Hepatocyte (in vitro differentiated cells): ENCODE measurements around the gene DYRK4. TPM values are rescaled to one million over a fixed set of nuclear protein-coding genes. Genes with fewer than 3 reads are reported as not detected.

ENCODE experiments used
- DNase-seq: peaks from one replicate; pipeline ENCODE4 v3.0.0-alpha.2; 2016; ENCODE audit warnings: low spot score
- H2AFZ ChIP-seq: fragments of 200-600 bp; sonication (generic); 2 replicates; pipeline ENCODE4 v1.6.0; 2016; ENCODE audit warnings: antibody characterized with exemption, mild to moderate bottlenecking
- H3K27ac ChIP-seq: fragments of 200-600 bp; sonication (generic); 2 replicates; pipeline ENCODE4 v1.5.1; 2016; ENCODE audit warnings: mild to moderate bottlenecking
- H3K27me3 ChIP-seq: fragments of 200-600 bp; sonication (generic); 2 replicates; pipeline ENCODE4 v1.6.1; 2016
- H3K36me3 ChIP-seq: fragments of 200-600 bp; sonication (generic); replicated peaks from 2 replicates; pipeline ENCODE4 v1.5.1; 2016; ENCODE audit warnings: low read depth; ENCODE audit not compliant: insufficient read depth
- H3K4me1 ChIP-seq: fragments of 200-600 bp; sonication (generic); 2 replicates; pipeline ENCODE4 v1.5.1; 2016; ENCODE audit warnings: mild to moderate bottlenecking, moderate library complexity; ENCODE audit not compliant: insufficient read depth
- H3K4me2 ChIP-seq: fragments of 200-600 bp; sonication (generic); 2 replicates; pipeline ENCODE4 v1.6.0; 2016
- H3K4me3 ChIP-seq: fragments of 200-600 bp; sonication (generic); 2 replicates; pipeline ENCODE4 v1.5.1; 2016; ENCODE audit warnings: mild to moderate bottlenecking
- H3K79me2 ChIP-seq: fragments of 200-600 bp; sonication (generic); 2 replicates; pipeline ENCODE4 v1.6.0; 2017; ENCODE audit warnings: mild to moderate bottlenecking
- H3K9me2 ChIP-seq: fragments of 200-600 bp; sonication (generic); replicated peaks from 2 replicates; pipeline ENCODE4 v1.6.0; 2017; ENCODE audit warnings: mild to moderate bottlenecking; ENCODE audit not compliant: insufficient read depth
- H3K9me3 ChIP-seq: fragments of 200-600 bp; sonication (generic); 2 replicates; pipeline ENCODE4 v1.5.1; 2016; ENCODE audit warnings: low read depth, mild to moderate bottlenecking
- H4K20me1 ChIP-seq: fragments of 200-600 bp; sonication (generic); 2 replicates; pipeline ENCODE4 v1.6.0; 2016; ENCODE audit warnings: mild to moderate bottlenecking; ENCODE audit not compliant: insufficient read depth, poor library complexity, severe bottlenecking
- CTCF ChIP-seq: fragments of 200-600 bp; sonication (generic); IDR thresholded peaks from 2 replicates; pipeline ENCODE4 v1.5.1; 2016; ENCODE audit warnings: antibody characterized with exemption, mild to moderate bottlenecking; ENCODE audit not compliant: poor library complexity
- EZH2 ChIP-seq: fragments of 200-600 bp; sonication (generic); IDR thresholded peaks from 2 replicates; pipeline ENCODE4 v1.6.1; 2016; ENCODE audit warnings: antibody characterized with exemption, mild to moderate bottlenecking, borderline replicate concordance
- EZH2phosphoT487 ChIP-seq: fragments of 200-600 bp; sonication (generic); IDR thresholded peaks from one replicate; pipeline ENCODE4 v1.6.1; 2018; ENCODE audit warnings: antibody characterized with exemption, mild to moderate bottlenecking, low read depth, moderate library complexity; ENCODE audit not compliant: unreplicated experiment, severe bottlenecking
- WGBS: methylation state at CpG from one replicate; pipeline ENCODE4 v1.1.6; 2016; ENCODE audit warnings: low lambda C conversion rate; ENCODE audit errors: missing lambda C conversion rate; 5-methylcytosine and 5-hydroxymethylcytosine counted together
- polyA plus RNA-seq: library from polyadenylated mRNA; unstranded; fragments of >200 nt; fragmentation: Nextera tagmentation; extraction: Ambion mirVana; gene quantifications from 2 replicates; pipeline ENCODE4 v1.2.1, GENCODE V29; 2016
- total RNA-seq: library from RNA; depleted of rRNA; stranded (reverse); fragments of >200 nt; gene quantifications from 2 replicates; pipeline ENCODE4 v1.2.3, GENCODE V29; 2014

Gene DYRK4
- total and polyA plus RNA-seq, 2 experiments from 2014 or later = 34.1 to 50.3 TPM

GRCh38 chr12:4579305-4580102 lies 17.5 kb downstream of the DYRK4 start:
- no peak overlapping the region for H3K27ac ChIP-seq
- no peaks in the 10 kb centered on the region for H3K36me3 ChIP-seq
- DNase-seq = no peak
- H3K27me3 ChIP-seq = peaks cover 3% of the 10 kb centered on the region
- TF ChIP-seq EZH2phosphoT487 (no peak), CTCF (peak; percentile 11)
- 54% methylated on average over 8 of the region's 8 CpGs for WGBS
- H3K9me3 ChIP-seq = no peaks in the 10 kb centered on the region
- H3K4me2 ChIP-seq = no peak overlapping the region
- H4K20me1 ChIP-seq = no peaks in the 10 kb centered on the region
- H3K4me3 ChIP-seq = no peak overlapping the region
- H2AFZ ChIP-seq = no peak overlapping the region
- H3K9me2 ChIP-seq = no peaks in the 10 kb centered on the region
- H3K4me1 ChIP-seq = no peaks in the 10 kb centered on the region
- H3K79me2 ChIP-seq = no peaks in the 10 kb centered on the region

- H2AFZ ChIP-seq = no peak overlapping the region
- no peaks in the 10 kb centered on the region for H3K9me2 ChIP-seq
- TF ChIP-seq EZH2phosphoT487 = no peak
- TF ChIP-seq CTCF = no peak
- TF ChIP-seq EZH2 = no peak
- peaks cover 3% of the 10 kb centered on the region for H3K27me3 ChIP-seq
- no peaks in the 10 kb centered on the region for H3K4me1 ChIP-seq
- no peaks in the 10 kb centered on the region for H3K9me3 ChIP-seq
- no peaks in the 10 kb centered on the region for H3K36me3 ChIP-seq
- no peak for DNase-seq
- H3K27ac ChIP-seq = no peak overlapping the region
- H3K4me2 ChIP-seq = no peak overlapping the region
- H3K4me3 ChIP-seq = no peak overlapping the region
- WGBS = 77% methylated on average over 3 of the region's 3 CpGs
- no peaks in the 10 kb centered on the region for H4K20me1 ChIP-seq
- H3K79me2 ChIP-seq = no peaks in the 10 kb centered on the region
Observed at GRCh38 chr12:4580281-4580688, 18.3 kb downstream of the DYRK4 start.

- WGBS = 84% methylated on average over 4 of the region's 6 CpGs
- Histone ChIP-seq H4K20me1 (no peaks in the 10 kb centered on the region), H2AFZ (no peak overlapping the region), H3K4me3 (no peak overlapping the region), H3K27me3 (peaks cover 3% of the 10 kb centered on the region), H3K4me2 (no peak overlapping the region), H3K36me3 (no peaks in the 10 kb centered on the region), H3K9me3 (no peaks in the 10 kb centered on the region), H3K79me2 (no peaks in the 10 kb centered on the region), H3K9me2 (no peaks in the 10 kb centered on the region), H3K27ac (no peak overlapping the region), H3K4me1 (peaks cover 2% of the 10 kb centered on the region)
- TF ChIP-seq CTCF (no peak), EZH2 (no peak), EZH2phosphoT487 (no peak)
- no peak for DNase-seq
Observed at GRCh38 chr12:4584281-4584680, 22.3 kb downstream of the DYRK4 start.
